HL-60/S4 (cell line): ENCODE data around the gene MPPED1.

Experiments
- in situ Hi-C: fragments of 300-500 bp; cut with MboI; formaldehyde crosslinking; loops from 2 replicates; pipeline ENCODE4 v1.14.3; 2022; ENCODE audit warnings: low sequenced_read_pairs

MPPED1 gene

DNA sequence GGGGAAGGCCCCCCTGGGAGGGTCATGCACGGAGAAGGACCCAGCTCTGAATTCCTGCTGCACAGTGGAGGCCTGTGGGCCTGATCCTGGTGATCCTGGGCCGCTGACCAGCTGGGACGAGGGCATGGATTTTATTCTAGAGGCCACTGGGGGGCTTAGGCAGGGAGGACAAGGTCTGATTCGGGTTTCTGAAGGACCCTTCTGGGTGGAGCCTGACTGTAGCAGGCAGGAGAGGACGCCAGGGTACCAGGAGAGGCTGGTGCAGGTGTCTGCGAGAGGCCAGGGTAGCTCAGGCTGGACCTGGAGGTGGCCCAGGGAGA, 31.3 kb downstream of the MPPED1 start:
- in situ Hi-C loops = no loop called here

DNA sequence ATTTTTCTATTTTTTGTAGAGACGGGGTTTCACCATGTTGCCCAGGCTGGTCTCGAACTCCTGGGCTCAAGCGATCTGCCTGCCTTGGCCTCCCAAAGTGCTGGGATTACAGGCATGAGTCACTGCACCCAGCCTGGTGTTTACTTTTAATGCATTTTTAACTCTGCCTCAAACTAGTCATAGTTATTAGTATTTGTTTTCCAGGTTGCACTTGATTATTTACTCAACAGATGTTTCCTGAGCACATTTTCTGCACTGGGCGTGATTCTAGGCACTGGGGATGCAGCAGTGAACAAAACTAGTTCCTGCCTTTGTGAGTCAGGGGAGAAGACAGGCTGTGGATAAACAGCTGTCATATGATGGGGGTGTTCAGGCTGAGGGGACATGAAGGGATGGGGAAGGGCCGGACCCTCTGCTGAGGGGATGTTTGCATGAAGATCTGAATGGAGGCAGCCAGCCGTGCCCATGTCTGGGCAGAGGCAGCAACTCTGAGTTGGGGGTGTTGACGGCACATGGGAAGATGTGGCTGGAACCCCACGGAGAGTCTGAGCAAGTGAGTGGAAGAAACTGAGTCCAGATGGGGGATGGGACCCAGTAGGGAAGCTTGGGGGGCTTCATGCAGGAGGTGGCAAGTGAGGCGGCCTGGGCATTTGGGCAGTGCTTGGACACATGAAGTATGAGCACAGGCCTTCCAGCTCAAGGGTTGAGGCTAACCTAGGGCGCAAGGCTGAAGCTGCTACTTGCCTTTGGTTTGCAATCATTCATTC, 34.4 kb downstream of the MPPED1 start:
- in situ Hi-C loops = no loop called here

DNA sequence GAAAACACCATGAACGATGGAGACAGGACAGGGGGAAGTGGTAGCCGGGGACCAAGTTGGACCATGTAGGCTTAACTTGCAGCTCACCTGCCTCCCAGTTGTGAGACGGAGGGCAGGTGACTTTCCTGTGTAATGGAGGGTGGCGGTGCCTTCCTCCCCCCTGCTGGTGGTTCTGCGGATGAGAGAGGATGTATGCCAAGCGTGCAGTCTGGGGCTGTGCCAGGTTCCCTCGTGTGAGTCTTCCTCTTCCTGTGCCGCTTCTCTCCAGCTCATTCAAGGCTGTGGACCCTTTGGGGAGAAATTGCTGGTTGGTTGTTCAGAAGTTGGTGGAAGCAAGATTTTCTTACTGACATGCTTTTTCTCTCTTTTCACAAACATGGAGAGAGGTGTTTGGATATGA, 35.1 kb downstream of the MPPED1 start:
- in situ Hi-C loops = no loop called here

DNA sequence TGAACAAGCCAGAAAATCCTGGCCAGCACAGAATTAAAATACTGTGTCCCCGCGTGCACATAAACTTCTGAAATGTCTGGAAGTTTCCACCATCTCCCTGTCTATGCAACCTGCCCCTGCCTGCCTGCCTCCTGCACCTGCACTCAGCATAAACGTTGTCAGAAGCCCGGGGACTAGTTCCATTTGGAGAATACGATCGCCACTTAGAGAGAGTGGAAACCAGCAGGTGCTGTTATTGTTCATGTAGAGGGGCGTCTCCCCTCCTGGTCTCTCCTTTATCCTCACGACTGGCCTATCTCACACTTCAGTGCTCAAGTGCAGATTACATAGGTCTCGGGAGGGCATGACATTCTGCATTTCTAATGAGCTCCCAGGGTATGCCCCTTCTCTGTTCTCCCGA, 35.6 kb downstream of the MPPED1 start:
- in situ Hi-C loops = no loop called here

DNA sequence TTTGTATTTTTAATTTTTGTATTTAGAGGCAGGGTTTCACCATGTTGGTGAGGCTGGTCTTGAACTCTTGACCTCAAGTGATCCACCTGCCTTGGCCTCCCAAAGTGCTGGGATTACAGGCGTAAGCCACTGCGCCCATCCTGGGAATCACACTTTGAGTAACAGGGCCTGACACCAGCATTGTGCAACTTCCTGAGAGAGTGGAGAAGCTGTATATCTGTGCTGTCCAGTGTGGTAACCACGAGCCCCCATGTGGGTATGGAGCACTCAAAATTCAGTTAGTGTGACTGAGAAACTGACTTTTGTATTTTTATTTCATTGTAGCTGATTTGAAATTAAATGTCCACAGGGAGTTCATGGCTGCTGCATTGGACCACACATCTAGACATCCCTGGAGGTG, 36.2 kb downstream of the MPPED1 start:
- in situ Hi-C loops = no loop called here

DNA sequence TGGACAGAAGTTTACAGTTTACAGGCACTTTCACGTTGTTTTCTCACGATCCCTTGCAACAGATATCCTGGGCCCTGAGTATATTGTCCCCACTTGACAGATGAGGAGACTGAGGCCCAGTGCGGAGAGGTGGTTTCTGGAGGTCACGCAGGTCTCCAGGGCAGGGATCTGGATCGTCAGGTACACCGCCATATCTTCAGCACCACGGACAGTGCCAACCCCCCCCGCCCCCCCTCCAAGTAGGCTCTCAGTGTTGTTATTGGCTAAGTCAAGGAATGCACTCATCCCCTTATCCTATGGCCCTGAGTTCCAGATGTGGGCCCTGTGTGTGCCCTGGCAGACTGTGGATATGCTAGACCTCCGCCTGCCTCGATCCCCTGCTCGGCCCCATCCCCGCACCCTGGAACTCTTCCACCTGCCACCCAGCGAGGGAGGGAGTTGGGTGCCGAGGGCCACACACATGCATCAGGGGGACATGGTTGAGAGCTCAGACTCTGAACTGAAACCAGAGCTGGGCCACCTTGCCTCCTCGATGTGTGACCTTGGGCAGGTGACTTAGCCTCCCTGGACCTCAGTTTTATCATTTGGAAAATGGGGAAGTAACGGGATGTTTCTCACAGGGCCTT, 37.5 kb downstream of the MPPED1 start:
- in situ Hi-C loops = no loop called here

DNA sequence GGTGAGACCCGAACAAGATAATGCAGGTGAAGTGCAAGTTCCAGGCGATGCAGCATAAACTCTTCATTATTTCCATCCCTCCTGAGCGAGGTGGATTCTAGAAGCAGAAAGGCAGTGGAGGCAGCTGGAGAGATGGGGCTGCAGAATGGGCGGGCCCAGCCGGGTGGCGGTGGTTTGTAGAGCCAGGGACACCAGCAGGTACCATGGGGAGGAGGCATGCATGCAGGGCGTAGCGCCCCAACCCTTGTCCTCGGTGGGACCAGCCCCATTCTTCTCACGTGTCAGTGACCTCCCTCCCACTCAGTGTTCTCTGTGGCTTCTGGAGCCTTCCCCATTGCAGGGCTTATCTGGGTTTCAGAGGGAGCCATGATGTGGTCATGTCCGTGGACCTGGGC, 38.0 kb downstream of the MPPED1 start:
- in situ Hi-C loops = no loop called here

DNA sequence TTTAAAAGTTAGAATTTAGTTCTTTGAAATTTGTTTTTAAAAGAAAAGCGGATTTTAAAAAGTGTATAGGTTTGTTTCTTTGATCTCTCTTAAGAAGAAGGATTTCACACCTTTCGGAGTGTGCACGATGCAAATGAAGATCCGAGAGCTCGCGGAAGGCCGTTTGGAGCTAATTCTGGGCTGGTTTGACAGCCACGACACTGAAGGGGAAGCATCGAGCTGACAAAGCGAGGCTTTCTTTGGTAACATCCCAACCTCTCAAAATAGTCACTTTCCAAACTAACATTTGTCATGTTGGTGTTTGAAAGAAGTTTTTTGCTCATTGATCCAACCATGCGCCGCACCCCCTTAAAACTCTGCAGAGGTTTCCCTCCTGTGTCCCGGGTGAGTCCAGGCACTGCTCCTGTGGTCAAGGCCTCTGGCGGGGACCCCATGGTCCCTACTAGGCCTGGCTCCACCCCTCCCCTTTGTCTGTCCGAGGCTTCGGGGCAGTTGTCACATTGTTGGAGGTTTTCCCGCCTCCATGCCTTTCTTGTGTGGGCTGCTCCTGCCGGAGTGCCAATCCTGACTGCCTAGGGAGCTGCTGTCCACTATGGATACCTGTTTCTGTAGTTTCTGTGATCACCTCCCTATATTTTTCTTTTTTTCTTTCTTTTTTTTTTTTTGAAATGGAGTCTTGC, 39.7 kb downstream of the MPPED1 start:
- in situ Hi-C loops = no loop called here

DNA sequence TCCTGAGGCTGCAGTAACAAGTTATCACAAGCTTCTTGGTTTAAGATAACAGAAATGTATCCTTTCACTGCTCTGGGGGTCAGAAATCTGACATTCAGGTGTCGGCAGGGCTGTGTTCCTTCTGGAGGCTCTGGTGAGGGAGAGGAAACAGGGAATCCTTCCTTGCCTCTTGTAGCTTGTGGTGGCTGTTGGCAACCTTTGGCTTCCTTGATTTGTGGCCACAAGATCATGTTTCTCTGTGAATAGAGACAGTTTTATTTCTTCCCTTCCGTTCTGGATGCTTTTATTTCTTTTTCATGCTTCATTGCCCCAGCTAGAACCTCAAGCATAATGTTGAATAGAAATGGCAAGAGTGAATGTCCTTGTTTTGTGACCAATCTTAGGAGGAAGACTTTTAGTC, 44.0 kb downstream of the MPPED1 start:
- in situ Hi-C loops = no loop called here

DNA sequence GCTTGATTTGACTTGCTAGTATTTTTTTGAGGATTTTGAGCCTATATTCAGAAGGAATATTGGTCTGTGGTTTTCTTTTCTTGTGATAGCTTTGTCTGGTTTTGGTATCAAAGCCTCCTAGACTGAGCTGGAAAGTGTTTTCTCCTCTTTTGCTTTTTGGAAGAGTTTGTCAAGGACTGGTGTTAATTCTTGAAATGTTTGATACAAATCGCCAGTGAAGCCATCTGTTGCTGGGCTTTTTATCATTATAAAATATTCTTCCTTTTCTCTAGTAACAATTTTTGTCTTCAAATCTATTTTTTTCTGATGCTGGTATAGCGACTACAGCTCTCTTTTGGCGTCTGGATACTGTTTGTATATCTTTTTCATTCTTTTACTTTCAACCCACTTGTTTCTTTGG, 45.2 kb downstream of the MPPED1 start:
- in situ Hi-C loops = no loop called here

DNA sequence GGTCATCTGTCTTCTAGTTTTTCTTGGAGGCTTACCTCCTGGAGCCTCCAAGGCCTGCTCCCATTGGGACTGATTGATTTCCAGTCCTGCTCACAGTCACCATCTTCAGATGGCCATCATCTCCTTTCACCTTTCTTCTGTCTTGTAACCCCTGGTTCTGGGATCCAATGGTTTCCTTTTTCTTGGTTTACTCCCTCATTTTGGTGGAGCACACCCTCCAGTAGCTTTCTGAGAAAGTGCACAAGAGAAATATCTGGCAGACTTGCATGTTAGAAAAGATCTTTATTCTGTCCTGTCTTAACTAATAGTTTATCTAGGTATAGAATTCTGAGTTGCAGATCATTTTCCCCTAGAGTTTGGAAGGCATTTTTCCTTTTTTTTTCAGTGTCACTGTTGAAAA, 50.9 kb downstream of the MPPED1 start:
- in situ Hi-C loops = no loop called here

DNA sequence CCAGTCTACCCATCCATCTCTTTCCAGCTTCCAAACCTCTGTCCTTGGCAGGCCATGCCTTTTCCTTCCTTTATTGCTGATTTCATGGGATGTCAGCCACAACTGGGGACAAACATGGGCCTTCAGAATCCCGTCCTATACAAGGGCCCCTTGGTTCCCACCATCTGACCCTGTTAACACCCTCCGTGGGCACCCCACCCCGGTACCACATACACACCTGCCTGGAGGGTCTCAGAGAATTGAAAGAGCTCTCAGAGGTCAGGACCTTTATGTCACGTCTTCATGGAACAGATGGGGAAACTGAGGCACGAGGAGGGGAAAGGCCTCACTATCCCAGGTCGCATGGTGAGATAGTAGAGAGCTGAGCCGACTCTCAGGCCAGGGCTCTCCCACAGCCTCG, 53.0 kb downstream of the MPPED1 start:
- in situ Hi-C loops = no loop called here

DNA sequence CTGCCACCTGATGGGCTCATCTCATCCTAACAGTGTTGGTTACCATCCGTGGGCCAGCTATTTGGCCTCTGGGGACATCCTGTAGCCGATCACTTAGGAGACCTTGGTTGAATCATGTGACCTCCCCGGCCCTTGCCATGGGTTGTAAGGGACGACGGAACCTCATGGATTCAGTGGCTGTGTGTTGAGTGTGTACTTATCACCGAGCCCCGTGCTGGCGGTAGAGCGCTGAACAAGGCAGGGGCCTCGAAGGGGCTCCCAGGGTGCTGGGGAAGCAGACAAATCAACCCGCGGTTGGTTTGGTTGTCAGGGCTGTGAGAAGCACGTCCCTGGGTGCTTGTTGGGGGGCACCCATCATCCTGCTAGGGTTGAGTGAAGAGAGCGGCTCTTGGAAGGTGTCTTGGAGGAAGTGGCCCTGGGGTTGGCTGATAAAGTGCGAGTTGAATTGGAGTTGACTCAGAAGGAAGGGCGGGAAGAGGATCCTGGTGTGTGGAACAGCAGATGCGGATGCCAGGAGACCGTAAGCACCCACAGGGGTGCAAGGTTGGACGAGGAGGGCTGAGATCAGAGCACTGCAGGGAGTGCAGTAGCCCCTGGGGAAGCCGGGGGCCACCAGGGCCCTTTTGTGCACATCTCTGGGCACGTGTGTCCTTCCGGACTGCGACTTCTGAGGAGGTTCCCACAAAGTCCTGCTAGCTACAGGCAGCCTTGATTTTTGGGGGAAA, 53.6 kb downstream of the MPPED1 start:
- in situ Hi-C loops = no loop called here

DNA sequence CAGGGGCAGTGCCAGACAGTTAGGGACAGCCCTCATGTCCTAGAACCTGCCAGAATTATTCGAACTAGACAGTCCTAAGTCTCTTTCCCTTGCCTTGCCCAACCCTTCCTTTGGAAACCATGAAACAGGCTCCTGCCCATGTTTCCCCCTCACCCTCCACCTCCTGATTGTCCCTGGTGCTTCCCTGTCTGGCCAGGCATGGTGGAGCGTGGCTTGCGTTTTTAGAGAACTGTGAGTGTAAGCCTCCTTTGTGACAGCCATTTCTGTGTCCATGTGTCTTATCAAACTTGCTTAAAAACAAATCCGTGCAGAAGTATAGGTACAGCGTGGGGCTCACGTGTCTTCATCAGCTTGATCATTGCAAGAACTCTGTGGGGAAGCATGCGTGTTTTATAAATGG, 54.9 kb downstream of the MPPED1 start:
- in situ Hi-C loops = no loop called here

DNA sequence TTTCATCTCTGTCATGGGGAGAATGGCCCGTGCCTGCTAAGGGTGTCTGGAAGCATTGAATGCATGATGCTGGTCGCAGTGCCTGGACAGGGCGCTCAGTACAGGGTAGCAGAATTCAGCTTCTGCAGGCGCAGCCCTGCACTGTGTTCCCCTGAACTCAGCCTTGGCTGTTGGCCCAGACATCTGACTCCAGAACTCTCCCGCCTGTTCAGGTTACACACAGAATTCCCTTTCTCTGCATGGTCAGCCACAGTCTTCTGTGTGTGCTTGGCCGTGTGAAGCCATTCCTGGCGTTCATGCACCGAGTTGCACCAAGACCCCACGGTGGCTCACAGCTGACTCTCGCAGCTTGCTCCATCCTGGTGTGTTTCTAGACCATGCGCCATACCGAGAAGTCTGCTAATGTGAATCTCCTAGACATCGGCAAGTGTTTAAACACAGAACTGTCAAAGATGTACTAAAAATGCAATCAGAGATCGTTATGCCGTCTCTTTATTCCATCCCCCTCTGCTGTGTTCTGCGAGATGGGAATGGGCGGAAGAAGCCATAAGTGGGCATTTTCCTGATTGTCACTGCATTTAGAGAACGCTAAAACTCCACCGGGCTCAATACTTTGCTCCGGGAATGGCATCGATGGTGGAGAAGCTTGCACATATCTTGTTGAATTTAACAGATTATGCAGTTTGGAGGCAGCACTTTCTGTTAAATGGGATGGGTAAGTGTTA, 55.6 kb downstream of the MPPED1 start:
- in situ Hi-C loops = no loop called here

DNA sequence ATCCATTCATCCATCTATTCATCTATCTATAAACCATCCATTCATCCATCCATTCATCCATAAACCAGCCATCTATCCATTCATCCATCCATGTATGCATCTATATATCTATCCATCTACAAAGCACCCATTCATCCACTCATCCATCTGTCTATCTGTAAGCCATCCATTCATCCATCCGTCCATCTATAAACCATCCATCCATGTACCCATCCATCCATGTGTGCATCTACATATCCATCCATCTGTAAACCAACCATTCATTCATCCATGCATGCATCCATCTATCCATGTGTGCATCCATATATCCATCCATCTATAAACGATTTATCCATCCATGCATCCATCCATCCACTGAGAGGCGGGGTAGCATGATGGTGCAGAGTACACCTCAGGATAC, 58.4 kb downstream of the MPPED1 start:
- in situ Hi-C loops = no loop called here

DNA sequence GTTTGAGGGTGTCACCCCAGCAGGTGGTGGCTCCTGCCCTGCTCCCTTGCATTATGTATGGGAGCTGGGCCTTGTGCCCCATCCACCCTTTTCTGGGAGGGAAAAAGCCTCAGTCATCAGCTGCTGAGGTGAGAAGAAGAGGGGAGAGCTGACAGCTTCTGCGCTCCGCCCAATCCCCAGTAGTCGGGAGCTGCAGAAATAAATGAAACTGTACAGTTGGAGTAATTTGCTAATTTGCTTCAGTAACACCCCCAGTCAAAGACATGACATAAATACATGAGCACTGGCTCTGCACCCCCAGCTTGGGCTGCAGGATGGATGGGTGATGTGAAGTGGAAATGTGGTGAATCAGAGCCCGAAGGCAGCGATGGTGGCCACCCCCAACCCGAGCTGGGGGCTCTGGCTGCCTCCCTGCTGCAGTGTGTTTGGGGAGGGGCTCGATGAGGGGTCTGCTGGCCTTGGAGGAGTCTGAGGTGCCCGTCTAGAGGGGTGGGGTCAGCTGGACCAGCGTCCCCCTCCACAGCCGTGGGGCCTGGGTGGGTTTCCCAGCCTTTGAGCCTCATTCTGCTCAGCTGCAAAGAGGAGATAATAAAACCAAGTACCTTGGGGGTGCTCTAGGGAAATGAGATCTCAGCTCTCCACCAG, 59.2 kb downstream of the MPPED1 start:
- in situ Hi-C loops = no loop called here

DNA sequence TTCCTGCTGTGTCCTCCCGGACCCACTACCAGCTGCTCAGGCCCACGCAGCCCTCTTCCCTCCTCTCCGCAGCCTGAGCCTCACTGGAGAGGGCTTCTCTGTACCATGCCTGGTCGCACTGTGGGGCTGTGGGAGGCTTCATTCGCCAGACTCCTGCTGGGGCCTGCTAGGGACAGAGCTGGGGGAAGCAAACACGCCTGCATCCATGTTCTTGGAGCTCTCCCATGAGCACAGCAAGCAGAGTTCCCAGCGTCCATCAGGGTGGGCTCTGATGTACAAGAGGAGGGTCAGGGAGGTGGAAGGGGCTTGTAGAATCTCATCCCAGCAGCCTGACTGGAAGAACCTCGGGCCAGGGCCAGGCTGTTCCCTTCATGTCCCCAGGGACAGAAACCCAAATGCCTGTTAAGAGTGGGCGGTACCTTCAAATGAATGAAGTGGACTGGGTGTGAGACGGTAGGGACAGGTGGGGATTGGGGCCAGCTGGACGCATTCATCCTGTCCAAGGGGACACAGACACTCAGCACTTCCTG, 59.9 kb downstream of the MPPED1 start:
- in situ Hi-C loops = no loop called here

DNA sequence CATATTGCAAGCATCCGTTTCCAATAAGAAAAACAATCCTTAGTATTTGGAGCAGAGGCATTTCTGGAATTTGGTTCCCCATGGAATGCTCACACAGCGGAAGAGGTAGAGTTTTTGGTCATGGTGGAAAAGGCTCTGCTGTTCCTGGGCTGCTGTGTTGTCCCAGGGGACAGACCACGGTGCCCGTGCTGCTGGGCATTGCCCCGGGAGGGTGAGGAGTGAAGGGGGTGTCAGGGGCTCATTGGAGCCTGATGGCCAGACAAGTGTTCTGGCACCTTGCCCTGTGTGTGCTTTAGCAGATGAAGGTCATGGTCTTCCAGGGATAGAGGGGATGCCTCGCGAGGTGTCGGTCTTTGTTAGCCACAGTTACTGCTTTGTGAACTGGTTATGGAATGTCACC, 61.2 kb downstream of the MPPED1 start:
- in situ Hi-C loops = no loop called here

DNA sequence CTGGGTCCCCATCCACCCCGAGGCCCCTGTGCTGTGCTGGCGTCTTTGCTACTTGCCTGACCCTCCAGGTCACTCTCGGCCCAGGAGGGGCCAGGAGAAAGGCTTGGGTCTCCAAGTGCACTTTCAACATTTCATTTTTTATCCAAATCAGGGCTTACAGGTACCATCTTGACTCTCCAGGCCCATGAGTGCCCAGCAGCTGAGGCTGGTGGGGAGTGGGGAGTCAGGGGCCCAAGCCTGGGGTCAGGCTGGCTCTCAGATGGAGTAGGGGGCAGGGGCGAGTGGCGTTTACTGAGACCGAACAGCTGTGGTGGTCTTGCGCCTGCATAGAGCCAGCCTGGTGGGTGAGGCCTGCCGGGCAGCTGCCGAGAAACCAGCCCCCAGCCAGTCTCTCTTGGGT, 61.6 kb downstream of the MPPED1 start:
- in situ Hi-C loops = no loop called here
